ENCODE results near the gene ULBP3.
"Not testable (repeated sequence)": the region's sequence is repeated elsewhere in the genome, so short reads cannot be mapped to it uniquely, and the experiment has no call there.

GRCh38 chr6:150013785-150014622 is 54.9 kb downstream of the ULBP3 start:
- TF ChIP-seq, protein P1, sequence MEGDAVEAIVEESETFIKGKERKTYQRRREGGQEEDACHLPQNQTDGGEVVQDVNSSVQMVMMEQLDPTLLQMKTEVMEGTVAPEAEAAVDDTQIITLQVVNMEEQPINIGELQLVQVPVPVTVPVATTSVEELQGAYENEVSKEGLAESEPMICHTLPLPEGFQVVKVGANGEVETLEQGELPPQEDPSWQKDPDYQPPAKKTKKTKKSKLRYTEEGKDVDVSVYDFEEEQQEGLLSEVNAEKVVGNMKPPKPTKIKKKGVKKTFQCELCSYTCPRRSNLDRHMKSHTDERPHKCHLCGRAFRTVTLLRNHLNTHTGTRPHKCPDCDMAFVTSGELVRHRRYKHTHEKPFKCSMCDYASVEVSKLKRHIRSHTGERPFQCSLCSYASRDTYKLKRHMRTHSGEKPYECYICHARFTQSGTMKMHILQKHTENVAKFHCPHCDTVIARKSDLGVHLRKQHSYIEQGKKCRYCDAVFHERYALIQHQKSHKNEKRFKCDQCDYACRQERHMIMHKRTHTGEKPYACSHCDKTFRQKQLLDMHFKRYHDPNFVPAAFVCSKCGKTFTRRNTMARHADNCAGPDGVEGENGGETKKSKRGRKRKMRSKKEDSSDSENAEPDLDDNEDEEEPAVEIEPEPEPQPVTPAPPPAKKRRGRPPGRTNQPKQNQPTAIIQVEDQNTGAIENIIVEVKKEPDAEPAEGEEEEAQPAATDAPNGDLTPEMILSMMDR (IDR thresholded peaks at IDR 0.05) = not testable (repeated sequence)
- TF ChIP-seq, protein P2, sequence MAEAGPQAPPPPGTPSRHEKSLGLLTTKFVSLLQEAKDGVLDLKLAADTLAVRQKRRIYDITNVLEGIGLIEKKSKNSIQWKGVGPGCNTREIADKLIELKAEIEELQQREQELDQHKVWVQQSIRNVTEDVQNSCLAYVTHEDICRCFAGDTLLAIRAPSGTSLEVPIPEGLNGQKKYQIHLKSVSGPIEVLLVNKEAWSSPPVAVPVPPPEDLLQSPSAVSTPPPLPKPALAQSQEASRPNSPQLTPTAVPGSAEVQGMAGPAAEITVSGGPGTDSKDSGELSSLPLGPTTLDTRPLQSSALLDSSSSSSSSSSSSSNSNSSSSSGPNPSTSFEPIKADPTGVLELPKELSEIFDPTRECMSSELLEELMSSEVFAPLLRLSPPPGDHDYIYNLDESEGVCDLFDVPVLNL (CRISPR knock-in tag; IDR thresholded peaks at IDR 0.05; ENCODE audit: borderline replicate concordance, low read depth) = not testable (repeated sequence)
- not testable (repeated sequence) for TF ChIP-seq SMAD3 (CRISPR knock-in tag; IDR thresholded peaks at IDR 0.05; ENCODE audit: borderline replicate concordance); USF2 (CRISPR knock-in tag; IDR thresholded peaks at IDR 0.05)
